OCI-LY1 (cell line): ENCODE data around the gene FNDC11.

ENCODE experiments used
- CTCF ChIP-seq: fragments of 200-600 bp; sonication (generic), shearing (Covaris generic); IDR thresholded peaks from 2 replicates; pipeline ENCODE4 v1.5.1; 2017; ENCODE audit warnings: mild to moderate bottlenecking, antibody characterized with exemption, low read length, moderate library complexity, mixed read lengths
- EZH2 ChIP-seq: fragments of 200-600 bp; sonication (generic), shearing (Covaris generic); IDR thresholded peaks from 2 replicates; pipeline ENCODE4 v1.8.0; 2017; ENCODE audit warnings: borderline replicate concordance, mixed run types, mild to moderate bottlenecking, antibody characterized with exemption, low read length, moderate library complexity, mixed read lengths

- TF ChIP-seq CTCF (no peak), EZH2 (no peak)
Measured at GRCh38 chr20:63562461-63563224, 8.7 kb downstream of the FNDC11 start.
